HG02571 (cell line): ENCODE measurements around the gene FBXO9.

Experiments
- ATAC-seq: cut with Tn5 transposase; IDR thresholded peaks from one replicate; pipeline ENCODE4 v1.9.1; 2021; ENCODE audit warnings: mild to moderate bottlenecking, moderate library complexity; ENCODE audit not compliant: unreplicated experiment

The FBXO9 gene

DNA sequence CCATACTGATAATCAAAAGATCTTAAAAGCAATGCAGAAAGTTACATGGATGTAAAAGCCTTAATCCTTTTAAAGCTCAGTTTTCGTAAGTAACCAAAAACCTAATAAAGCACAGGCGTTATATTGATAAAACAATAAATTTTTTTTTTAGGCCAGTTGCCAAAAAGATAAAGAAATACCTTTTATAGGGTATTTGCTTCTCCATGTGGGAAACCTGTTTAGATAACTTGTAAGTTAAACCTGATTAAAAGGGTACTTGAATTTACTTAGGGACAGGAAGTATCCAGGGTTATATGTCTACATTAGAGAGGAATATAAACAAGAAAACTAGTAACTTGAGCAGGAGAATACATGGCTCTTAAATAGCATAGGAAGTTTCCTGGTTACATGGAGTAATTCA, 21.1 kb downstream of the FBXO9 start:
- no peak for ATAC-seq

DNA sequence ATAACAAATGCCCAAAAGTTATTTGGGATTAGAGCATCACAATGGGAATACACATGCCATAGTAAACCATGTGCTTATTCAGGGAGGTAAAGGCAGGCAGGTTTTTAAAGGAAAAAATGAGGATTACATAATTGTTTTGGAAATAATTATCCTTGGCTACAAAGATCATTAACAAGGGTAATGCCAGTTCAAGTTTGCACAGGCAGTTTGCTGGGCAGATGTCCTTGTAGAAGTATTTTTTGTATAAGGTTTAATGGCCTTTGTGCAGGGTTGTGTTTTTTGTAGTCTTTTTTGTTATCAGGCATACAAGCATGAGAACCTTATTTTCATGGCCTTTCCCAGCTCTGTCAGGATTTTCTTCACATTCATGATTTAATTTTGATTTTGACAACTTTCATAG, 24.7 kb downstream of the FBXO9 start:
- ATAC-seq, result no peak

DNA sequence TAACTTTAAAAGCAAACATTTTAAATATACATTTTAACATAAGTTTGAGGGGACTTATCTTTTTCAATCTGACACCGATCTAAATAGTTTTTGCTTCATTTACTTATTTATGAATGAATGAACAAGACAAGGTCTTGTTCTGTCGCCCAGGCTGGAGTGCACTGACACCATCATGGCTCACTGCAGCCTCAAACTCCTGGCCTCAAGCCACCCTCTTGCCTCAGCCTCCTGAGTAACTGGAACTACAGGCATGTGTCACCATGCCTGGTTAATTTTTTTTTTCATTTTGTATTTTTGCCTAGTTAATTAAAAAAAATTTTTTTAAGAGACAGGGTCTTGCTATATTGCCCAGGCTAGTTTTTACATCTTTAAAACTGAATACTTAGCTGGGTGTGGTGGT, 25.4 kb downstream of the FBXO9 start:
- ATAC-seq, result no peak

DNA sequence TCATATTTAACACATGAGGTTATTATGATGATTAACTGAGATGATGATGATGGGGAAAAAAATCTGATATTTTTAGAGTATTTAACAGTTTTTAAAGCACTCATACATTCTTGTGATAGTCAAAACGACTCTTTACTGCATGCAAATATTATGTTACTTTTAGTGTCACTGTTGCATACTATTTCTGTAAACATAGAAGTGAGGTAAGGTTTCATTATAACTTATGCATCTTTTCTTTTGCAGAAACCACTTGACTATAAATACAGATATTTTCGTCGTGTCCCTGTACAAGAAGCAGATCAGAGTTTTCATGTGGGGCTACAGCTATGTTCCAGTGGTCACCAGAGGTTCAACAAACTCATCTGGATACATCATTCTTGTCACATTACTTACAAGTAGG, 30.1 kb downstream of the FBXO9 start:
- ATAC-seq, result no peak

DNA sequence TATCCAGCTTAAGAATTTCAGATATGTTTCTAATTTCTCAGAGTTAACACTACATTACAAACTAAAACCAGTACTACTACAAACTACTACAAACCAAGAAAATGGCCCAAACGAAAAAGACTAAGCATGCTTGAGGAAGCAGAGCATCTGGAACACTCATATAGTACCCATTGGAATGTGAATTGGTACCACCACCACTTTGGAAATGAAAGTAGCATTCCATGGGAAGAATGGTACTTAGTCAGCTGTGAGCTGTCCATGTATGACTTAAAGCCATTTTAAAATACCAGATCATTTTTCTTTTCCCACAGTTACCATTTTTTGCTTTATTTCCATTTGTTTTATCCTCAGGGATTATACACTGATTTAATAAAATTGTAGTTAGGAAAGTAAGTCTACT, 30.5 kb downstream of the FBXO9 start:
- ATAC-seq, result no peak

DNA sequence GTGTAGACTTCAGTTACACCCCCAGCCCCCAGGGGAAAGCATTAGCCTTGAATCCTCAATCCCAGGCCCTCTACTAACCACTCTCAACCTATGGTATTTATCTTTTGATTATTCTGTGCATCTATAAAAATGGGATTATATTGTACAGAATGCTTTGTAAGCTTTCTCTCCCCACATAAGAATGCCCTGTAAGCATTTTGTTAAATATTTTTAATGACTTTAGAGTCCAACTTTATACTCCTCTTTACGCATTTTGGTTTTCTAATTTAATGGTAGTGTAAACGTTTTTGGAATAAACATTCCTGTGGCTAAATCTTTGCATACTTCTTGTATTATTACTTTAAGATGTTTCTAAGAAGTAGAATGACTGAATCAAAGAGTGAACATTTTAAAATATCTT, 35.4 kb downstream of the FBXO9 start:
- ATAC-seq, result no peak

DNA sequence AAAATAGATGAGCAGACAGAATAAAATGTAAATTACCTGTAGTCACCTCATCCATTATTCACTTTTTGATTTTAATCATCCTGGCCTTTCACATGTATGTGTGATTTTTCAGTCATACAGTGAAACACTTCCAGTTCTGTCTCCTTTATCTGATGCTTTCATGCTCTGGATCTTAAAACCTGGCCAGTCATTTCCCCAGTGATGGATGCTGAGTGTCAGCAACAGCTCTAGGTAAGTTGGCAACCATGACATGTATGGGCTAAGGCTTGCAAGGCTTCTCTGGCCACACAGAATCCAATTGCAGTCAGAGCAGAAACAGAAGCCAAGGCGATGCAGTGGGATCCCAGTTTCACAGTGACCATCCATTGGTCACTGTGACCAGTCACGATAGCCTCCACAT, 35.8 kb downstream of the FBXO9 start:
- ATAC-seq, result no peak

DNA sequence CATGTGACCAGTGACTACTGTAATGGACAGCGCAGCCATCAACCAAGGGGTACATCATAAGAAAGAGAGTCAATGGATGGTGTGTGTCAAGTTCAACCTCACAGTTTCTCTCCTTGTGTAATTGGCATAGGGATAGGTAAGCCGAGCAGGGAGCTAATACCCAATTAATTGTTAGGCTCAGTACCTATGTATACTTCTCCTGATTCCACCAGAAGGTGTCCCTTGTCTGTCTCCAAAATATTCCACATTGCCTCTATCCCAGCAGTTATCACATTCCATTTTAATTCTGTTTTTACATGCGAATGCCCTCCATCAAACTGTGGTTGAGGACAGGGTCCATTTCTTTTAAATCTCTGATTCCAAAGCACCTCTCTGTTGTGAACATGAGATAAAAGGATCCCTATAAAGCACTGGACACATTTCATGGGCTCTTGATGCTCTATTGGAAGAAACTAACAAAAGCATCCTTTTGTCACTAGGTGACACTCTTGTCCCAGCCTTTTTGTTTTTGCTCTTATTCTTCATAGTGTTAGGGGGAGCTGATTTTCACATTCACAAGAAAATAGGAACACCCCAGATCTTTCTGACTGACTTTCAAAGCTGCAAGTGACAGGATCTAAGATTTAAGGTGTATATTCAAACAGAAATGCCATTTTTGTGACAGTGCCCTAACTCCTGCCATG, 38.9 kb downstream of the FBXO9 start:
- ATAC-seq, result no peak

DNA sequence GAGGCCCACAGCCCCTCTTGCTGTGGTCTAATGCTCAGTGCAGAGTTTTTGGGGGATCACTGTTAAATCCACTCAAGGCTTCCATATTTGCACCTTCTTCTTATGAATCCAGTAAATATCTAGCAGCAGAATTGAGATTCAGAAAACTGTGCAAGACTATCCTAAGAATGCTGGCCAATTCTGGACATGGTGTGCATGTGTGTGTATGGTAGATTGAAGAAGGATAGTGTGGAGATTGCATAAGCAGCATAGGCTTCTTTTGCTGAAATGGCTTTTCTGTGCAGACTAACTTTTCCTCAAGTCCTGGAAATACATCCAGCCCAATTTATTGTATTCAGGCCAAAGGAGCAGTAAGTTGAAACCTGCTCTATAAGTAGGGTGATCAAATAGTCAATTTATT, 39.7 kb downstream of the FBXO9 start:
- no peak for ATAC-seq

DNA sequence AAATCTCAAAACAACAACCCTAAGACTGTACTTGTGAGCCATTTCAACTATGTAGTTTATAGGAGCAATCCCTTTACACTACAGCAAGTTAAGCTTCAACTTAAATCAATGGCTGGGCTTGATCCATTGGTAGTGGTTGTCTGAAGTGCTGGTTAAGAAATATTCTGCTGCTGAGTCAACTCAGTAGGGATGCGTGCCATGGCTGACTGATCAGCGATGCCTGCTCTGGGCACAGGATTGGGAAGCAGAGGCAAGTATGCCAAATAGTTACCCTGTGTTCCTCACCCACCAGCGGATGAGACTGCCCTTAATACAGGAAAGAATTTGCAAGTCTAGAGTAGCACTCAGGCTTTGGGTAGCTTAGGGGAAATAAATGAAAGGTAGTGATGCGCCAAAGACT, 41.9 kb downstream of the FBXO9 start:
- no peak for ATAC-seq

DNA sequence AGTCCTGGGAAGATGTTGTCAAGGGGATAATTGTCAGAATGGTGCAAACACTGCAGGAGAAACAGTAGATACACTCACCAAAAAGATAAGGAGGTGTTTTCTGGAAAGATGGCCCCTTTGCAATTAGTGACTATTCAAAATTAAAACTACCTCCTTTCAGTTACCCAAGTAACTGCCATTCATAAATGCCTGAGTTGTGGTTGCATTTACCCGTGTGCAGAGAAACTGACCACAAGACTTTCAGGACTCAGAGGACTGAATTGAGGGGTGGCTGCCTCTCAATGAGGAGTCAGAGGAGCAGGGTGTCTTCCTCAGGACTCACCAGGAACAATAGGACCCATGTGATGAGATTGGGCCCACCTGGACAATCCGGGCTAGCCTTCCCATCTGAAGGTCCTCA, 44.4 kb downstream of the FBXO9 start:
- no peak for ATAC-seq

DNA sequence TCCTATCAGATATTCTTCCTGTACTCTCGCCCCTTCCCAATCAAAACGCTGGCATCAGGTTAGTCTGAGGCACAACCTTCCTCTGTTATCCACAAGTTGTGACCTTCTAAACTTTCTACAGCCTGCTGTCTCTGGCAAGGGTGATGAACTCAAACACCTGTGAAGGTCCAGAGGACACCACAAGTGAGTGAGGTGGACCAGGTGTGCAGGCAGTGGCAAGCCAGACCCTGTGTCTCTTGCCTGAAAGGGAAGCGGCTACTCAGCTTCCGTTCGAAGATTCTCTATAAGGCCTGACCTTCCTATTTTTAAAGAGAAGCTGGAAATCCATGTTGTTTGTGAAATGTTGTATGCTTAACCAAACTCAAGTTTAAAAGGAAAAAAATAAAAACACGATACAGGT, 46.7 kb downstream of the FBXO9 start:
- ATAC-seq, result no peak

DNA sequence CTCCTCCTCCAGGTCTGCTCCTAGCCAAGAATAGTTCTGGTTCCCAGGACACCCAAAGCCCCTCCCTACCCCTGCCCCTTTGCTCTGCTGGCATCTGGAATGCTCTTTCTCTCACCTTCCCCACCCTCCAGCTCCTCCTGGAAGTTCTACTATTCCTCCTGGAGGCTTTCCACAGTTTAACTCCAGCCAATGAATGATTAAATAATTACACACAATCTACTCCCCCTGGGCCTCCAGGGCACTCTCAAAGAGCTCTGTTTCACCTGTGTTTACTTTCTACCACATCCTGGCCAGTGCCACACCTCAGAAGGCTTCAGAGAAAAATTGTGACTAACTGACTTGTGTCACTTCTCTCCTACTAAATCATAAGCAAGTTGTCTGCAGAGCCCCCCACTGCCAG, 47.2 kb downstream of the FBXO9 start:
- ATAC-seq, result no peak

DNA sequence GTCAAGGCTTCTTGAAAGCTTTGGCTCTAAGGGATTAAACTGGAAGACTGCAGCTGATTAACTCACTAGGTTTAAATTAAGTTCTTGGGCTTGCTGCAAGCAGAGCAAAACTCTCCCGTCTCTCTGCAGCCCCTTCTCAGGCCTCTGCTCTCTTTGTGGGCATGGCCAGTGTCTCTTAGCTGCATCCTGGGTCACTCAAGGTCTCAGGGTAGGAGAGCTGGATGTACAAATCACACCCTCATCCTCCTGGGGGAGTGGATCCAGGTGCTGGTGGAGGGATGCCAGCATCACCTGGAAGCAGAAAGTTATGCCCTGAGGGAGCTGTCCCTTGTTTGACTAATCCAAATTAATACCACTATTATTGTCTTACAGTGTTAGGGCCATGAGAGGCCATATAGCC, 47.7 kb downstream of the FBXO9 start:
- ATAC-seq, result no peak

DNA sequence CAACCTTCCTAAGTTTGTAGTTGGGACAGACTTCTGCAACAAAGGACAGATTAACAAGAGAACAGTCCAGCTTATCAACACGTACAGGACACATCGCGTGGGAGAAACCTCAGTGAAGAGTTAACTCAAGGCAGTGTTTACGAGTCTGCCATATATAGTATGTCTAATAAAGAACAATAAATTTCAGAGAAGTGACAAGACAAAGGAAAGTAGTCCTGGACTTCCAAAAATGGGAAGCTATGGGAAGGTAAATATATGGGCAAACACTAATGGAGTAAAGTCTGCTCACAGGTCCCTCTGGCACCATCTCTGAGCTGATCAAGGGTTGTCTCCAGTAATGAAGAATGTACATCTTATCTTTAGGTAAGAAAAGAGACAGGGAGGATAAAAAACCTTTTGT, 48.5 kb downstream of the FBXO9 start:
- no peak for ATAC-seq

DNA sequence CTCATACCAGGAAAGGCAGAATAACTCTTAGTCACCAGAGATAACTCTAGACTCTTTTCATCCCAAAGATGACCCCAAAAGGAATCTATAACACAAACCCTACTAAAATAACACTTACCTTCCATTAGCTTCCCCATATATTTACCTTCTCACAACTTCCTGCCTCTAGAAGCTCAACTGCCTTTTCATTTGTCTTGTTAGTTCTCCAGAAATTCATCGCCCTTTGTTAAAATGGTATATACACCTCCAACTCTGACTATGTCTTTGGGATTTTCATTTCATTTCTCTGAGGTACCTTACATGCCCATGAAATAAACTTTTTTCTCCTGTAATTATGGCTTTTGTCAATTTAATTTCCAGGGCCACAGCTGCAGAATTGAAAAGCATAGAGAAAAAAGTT, 49.9 kb downstream of the FBXO9 start:
- no peak for ATAC-seq

DNA sequence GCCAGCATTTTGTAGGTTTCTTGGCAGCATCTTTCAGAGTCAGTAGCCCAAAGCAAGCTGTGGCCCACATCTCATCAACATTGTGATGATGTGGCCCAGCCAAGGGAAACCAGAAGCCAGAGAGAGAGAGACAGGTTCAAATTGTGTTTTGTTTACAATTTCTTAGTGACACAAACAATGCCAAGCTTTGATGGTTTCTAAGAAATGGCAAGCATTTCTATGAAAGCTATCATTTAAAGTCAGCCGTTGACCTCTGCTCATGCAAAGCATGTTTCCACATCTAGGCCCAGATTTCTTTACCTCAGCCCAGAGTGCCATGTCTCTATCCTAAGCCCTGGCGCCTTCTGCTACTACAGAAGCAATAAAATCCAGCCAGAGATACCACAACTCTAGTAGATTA, 50.5 kb downstream of the FBXO9 start:
- ATAC-seq, result no peak

DNA sequence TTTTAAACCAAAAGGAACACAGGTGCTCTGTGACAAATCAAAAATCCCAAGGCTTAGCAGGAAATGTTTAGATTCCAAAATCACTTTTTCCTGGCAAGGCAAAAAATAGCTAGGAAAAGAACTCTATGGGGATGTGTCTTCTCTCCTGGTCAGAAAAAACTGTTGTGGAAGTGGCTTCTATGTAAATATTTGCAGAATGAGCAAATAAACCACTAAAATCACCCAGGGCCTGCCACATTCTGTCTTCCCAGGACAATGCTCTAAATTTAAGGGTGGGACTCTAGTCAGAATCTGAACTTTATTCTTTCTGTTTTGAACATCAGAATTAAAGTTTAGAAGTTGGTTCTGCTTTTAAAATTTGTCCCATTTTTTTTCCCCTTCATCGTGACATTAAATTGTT, 54.1 kb downstream of the FBXO9 start:
- no peak for ATAC-seq

DNA sequence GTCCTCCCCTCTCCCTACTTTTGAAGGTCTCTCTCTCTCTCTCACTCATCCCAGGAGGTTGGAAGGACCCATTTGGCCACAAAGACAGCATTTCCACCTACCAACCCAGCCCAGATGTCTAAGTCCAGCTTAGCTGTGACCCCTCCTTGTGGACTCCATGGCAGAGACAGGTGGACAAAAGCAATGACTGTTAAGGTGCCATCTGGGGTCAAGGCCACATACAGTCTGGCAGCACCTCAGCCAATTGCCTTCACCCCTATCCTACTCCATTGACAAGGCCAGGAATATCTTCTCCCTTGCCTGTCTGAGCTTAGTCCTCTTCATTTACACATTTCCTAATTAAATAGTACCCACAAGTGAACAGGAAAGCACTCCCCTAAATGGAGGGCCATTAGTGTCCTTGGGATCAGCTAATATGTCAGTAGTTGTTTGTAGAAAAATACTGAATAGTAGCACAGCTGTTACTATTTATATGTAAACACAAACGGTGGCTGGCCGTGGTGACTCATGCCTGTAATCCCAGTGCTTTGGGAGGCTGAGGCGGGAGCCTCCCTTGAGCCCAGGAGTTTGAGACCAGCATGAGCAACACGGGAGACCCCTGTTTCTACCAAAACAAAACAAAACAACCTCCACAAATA, 54.7 kb downstream of the FBXO9 start:
- no peak for ATAC-seq

DNA sequence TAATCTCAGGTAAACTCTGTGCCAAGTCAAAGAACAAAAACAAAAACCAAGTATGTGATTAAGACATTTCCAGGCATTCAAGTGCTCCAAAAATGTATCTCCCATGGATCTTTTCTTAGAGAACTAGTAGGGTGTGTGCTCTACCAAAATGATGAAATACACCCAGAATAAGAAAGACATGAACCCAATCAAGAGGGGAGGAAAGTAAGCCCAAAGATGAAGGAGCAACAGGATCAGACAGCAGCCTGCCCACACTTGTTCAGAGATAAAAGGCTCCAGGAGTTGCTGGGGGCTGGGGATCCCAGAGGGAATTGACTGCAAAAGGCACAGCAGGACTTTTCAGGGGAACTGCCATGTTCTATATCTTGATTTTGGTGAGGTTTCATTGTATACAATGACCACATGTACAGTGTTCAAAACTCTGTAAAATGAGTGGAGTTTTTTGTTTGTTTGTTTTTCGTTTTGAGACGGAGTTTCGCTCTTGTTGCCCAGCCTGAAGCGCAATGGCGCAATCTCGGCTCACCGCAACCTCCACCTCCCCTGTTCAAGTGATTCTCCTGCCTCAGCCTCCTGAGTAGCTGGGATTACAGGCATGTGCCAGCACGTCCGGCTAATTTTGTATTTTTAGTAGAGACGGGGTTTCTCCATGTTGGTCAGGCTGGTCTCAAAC, 59.1 kb downstream of the FBXO9 start:
- no peak for ATAC-seq

DNA sequence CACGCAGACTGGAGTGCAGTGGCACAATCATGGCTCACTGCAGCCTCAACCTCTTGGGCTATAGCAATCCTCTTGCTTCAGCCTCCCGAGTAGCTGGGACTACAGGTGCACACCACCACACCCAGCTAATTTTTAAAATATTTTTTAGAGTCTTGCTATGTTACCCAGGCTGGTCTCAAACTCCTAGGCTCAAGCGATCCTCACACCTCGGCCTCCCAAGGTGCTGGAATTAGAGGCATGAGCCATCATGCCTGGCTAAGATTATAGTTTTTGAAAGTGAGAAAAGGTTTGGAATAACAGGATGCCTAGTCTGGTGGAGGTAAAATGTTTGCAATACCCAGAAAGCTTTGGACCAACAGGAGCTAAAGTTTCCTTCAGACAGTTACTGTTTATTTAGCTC, 60.1 kb downstream of the FBXO9 start:
- no peak for ATAC-seq

DNA sequence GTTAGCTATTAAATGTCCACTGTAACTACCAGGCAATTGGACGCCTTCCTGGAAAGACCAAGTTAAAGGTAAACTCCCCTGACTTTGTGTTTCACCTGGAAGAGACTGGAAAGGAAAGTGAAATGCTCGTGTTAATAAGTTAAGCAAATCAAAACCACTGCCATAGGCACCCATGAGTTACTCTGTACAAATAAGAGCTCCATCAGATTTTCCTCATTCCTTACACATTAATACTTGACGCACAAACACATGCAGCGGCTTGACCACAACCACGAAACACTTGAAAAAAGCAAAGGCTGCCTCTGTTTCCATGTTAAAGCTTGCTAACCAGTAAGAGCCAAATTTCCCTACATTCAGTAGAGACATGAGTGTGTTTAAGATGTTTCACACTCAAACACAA, 63.6 kb downstream of the FBXO9 start:
- no peak for ATAC-seq
